Measurements from ENCODE around the gene ZKSCAN4. TPM values are rescaled to one million over a fixed set of nuclear protein-coding genes. Genes with fewer than 3 reads are reported as not detected.

Gene ZKSCAN4
- polyA plus RNA-seq, 3 donors, result 1.0 to 1.7 (median 1.6) TPM

GRCh38 chr6:28257042-28257441, 5.0 kb upstream of the ZKSCAN4 start:
- 0% methylated on average over 1 of the region's 1 CpG for WGBS, 3 donors

DNA sequence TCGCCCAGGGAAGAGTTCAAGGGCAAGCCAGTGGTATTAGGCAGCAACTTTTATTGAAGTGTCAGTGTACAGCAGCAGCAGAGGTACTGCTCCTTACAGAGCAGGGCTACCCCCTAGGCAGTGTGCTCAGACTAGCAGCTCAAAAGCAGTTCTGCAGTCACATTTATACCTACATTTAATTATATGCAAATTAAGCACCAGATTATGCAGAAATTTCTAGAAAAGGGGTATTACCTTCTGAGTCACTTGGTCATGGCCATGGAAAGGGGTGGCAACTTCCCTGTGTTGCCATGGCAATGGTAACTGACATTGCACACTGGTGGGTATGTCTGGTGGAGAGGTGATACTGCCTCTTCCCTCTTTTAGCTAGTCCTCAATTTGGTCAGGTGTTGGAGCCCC, 2.1 kb upstream of the ZKSCAN4 start:
- no peak overlapping the region for H3K27ac ChIP-seq (ENCODE audit: low read depth, low read length)
- WGBS, 3 donors, result 63 to 90% (median 83%) methylated on average over 1 of the region's 1 CpG

More at GRCh38 chr6:28257042-28257441, 5.0 kb upstream of the ZKSCAN4 start:
- H3K27ac ChIP-seq (ENCODE audit: low read depth, low read length), result no peak overlapping the region

DNA sequence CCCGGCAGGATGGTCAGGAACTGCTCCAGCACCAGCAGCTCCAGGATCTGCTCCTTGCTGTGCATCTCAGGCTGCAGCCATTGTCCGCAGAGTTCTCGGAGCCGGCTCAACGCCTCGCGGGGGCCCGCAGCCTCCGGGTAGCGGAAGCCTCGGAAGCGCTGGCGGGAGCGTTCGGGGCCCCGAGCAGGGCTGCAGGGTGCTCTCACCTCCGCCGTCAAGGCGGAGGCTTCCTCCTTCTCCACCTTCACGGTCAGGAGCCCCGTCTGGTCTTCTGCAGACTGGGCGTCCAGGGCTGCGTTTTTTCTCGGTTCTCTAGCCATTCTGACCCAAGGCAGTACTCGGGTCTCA, 434 bp downstream of the ZKSCAN4 start:
- WGBS, 3 donors, result 0% methylated on average over 24 to 25 of the region's 25 CpGs
- H3K27ac ChIP-seq (ENCODE audit: low read depth, low read length), result no peak overlapping the region

DNA sequence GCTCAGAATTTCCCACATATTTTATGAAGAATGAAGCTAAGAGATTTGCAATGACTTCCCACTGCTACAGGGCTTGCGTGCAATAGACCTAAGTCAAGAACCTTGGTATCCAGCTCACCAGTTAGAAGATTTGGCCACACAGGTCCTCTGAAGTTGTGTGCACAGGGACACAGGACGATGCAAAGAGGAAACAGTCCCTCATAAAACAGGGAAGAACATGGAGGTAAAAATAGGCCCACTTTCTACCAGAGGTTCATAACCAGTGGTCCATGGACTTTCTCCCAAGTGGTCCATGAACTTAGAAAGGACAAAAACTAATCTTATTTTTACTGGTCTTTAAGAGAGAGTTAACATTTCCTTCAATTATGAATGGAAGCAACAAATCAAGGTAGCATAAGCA, 1.3 kb downstream of the ZKSCAN4 start:
- H3K27ac ChIP-seq (ENCODE audit: low read depth, low read length), result no peak overlapping the region
- 73 to 86% (median 80%) methylated on average over 2 of the region's 2 CpGs for WGBS, 3 donors

DNA sequence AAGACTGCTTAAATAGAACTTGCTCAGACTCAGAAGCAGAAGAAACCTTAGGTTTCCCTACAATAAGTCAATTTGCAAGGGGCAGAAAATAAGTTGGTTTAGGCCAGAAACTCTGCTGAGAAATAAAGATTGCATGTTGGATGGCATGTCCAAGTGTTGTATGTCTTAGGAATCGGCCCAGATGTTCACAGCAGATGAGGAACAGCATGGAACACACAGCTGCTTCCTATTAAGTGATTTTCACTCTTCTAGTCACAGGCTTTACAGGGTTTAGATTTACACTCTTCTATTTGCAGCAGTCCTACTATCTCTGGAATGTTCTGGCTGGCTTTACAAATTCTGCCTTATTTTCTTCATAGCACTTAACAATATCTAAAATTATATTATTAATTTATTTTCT, 3.2 kb downstream of the ZKSCAN4 start:
- 80 to 95% (median 86%) methylated on average over 1 of the region's 1 CpG for WGBS, 3 donors
- no peak overlapping the region for H3K27ac ChIP-seq (ENCODE audit: low read depth, low read length)

GRCh38 chr6:28245206-28245941, 6.7 kb downstream of the ZKSCAN4 start:
- H3K27ac ChIP-seq (ENCODE audit: low read depth, low read length), result no peak overlapping the region
- 85 to 93% (median 91%) methylated on average over 6 of the region's 6 CpGs for WGBS, 3 donors

- H3K27ac ChIP-seq (ENCODE audit: low read depth, low read length), result no peak overlapping the region
- 91 to 94% (median 92%) methylated on average over 3 of the region's 3 CpGs for WGBS, 3 donors
Measured at GRCh38 chr6:28243946-28244345, 8.1 kb downstream of the ZKSCAN4 start.

GRCh38 chr6:28240471-28240870, 11.6 kb downstream of the ZKSCAN4 start:
- WGBS, 3 donors, result 94 to 96% (median 96%) methylated on average over 1 of the region's 1 CpG
- H3K27ac ChIP-seq (ENCODE audit: low read depth, low read length), result no peak overlapping the region

- no peak overlapping the region for H3K27ac ChIP-seq (ENCODE audit: low read depth, low read length)
- 56 to 95% (median 89%) methylated on average over 1 of the region's 1 CpG for WGBS, 3 donors
Measured at GRCh38 chr6:28239636-28240035, 12.4 kb downstream of the ZKSCAN4 start.

- 87 to 95% (median 87%) methylated on average over 3 of the region's 3 CpGs for WGBS, 3 donors
- H3K27ac ChIP-seq (ENCODE audit: low read depth, low read length), result no peak overlapping the region
Measured at GRCh38 chr6:28235912-28236452, 16.1 kb downstream of the ZKSCAN4 start.

DNA sequence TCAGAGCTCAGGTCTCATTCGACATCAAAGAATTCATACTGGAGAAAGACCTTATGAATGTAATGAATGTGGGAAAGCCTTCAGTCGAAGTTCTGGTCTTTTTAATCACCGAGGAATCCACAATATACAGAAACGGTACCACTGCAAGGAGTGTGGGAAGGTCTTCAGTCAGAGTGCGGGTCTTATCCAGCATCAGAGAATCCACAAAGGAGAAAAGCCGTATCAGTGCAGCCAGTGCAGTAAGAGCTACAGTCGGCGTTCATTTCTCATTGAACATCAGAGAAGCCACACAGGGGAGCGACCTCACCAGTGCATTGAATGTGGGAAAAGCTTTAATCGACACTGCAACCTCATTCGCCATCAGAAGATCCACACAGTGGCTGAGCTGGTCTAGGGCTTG, 19.3 kb downstream of the ZKSCAN4 start:
- 95 to 97% (median 97%) methylated on average over 11 of the region's 11 CpGs for WGBS, 3 donors

DNA sequence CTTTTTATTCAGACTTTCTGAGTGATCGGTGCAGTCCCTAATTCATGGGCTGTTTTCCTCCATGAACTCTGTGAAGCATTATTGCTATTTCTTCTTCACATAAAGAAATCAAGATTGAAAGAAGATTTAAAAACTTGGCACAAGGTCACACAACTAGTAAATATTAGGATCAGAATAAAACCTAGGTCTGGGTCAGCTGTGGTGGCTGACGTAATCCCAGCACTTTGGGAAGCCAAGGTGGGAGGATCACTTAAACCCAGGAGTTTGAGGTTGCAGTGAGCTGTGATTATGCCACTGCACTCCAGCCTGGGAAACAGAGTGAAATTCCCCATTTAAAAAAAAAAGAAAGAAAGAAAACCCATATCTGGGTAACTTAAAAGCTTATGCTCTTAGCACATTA, 25.6 kb downstream of the ZKSCAN4 start:
- no peak overlapping the region for H3K27ac ChIP-seq (ENCODE audit: low read depth, low read length)
- WGBS, 3 donors, result 89 to 96% (median 92%) methylated on average over 2 of the region's 2 CpGs

More for the DNA sequence above, 19.3 kb downstream of the ZKSCAN4 start:
- no peak overlapping the region for H3K27ac ChIP-seq (ENCODE audit: low read depth, low read length)

GRCh38 chr6:28225056-28225834, 26.8 kb downstream of the ZKSCAN4 start, which contains the start of gene ZSCAN9:
Gene ZSCAN9 (plus strand): TSS chr6:28225275. CDS start chr6:28227085, 1,810 bp downstream.
- WGBS, 3 donors, result 0 to 1% (median 1%) methylated on average over 45 of the region's 45 CpGs
- no peak within 1 kb of the TSS for H3K27ac ChIP-seq (ENCODE audit: low read depth, low read length)

DNA sequence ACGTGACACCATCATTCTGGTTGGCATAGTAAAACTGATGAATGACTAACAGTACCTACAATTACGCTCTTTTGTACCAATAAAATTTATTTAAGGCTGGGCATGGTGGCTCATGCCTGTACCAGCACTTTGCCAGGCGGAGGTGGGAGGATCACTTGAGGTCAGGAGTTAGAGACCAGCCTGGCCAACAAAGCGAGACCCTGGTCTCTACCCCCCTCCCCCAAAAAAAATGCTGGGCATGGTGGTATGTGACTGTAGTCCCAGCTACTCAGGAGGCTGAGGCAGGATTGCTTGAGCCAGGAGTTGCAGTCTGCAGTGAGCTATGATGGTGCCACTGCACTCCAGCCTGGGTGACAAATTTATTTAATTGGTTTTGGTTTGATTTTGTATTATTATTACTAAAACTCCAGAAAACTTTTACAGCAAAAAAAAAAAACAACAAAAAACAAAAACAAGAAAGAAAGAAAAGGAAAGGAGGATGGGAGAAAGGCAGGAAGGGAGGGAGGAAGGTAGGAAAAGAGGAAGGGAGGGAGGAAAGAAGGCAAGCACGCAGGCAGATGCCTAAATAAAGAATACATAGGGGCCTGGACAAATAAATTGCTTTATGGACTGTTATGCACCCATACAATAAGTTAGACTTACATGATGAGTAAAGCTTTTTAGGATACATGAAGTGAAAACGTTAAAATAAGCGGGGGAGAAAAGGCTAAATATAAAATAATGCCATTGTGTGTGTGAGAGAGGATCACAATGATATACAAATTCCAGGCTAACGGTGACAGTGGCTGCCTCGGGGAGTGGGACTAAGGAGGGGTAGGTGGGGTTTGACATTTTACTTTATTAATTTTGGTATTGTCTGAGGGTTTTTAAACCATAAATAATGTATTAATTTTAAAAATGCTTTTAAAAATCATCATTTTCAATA, 27.7 kb downstream of the ZKSCAN4 start:
- H3K27ac ChIP-seq (ENCODE audit: low read depth, low read length), result no peak overlapping the region
- 50 to 58% (median 54%) methylated on average over 9 of the region's 9 CpGs for WGBS, 3 donors

- 30 to 44% (median 33%) methylated on average over 6 of the region's 6 CpGs for WGBS, 3 donors
- no peak overlapping the region for H3K27ac ChIP-seq (ENCODE audit: low read depth, low read length)
Measured at GRCh38 chr6:28220257-28221133, 31.6 kb downstream of the ZKSCAN4 start.

GRCh38 chr6:28218312-28219248, 33.5 kb downstream of the ZKSCAN4 start:
- WGBS, 3 donors, result 9 to 10% (median 9%) methylated on average over 54 to 56 of the region's 56 CpGs
- H3K27ac ChIP-seq (ENCODE audit: low read depth, low read length), result no peak overlapping the region

Data from adipose tissue (tissue), 3 donors.